GM21825 (cell line): Measurements from ENCODE around the gene KCNQ4.
A peak's percentile ranks its signal among the peaks of the same experiment; 100 is the strongest.

Experiments used
- ATAC-seq: cut with Tn5 transposase; IDR thresholded peaks from one replicate; pipeline ENCODE4 v1.9.1; 2021; ENCODE audit warnings: mild to moderate bottlenecking, moderate library complexity; ENCODE audit not compliant: unreplicated experiment

The KCNQ4 gene

DNA sequence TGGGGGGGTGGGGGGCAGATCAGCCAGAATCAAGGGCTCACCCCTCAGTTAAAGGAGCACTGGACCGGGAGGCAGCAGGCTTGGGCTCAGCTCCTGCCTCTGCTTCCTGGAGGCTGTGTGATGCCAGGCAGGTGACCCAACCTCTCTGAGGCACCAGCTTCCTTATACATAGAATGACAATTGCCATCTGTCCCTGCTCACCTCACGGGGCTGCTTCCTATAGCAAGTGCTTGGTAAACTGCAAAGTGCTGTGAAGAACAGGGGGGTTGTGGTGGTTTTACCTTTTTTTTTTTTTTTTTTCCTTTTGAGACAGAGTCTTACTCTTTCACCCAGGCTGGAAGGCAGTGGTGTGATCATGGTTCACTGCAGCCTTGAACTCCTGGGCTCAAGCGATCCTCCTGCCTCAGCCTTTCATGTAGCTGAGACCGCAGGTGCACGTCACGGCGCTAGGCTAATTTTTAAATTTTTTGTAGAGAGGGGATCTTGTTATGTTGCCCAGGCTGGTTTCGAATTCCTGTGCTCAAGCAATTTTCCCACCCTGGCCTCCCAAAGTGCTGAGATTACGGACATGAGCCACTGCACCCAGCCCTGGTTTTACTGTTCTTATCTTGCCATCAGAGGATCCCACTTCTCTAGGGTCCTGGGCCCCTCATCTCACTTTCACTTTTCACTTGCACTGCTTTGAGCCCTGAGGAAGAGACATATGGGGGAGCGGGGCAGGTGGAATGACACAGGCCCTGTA is 11.6 kb downstream of the KCNQ4 start:
- ATAC-seq = no peak

- ATAC-seq = no peak
Observed at GRCh38 chr1:40795811-40796586, 12.4 kb downstream of the KCNQ4 start.

DNA sequence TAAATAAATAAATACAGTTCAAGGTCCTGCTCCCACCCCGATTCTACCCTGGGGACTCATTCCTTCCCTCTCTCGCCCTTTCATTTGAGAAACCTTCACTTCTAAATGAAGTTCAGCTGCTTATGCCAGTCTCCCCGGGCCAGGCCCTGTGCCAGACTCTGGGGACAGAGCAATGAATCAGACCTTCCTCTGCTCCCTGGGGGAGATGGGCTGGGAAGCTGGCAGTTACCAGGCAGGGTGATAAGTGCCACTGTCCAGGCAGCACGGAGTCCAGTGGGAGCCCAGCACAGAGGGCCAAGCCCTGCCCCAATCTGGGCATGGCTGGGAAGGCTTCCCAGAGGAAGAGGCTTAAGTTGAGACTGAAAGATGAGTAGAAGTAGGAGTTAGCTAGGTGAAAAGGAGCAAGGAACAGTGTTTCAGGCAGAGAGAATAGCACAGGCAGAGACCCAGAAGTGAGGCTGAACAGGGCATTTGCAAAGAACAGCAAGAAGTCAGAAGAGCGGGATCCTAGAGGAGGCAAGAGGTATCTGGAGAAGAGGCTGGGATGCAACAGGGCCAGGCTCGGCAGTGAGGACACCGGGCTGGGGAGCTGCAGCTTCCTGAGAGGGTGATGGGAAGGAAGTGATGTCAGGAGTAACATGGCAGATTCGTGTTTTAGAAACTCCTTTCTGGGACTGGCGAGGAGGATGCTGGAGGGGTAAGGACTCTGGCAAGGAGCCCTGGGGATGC is 13.5 kb downstream of the KCNQ4 start:
- ATAC-seq = no peak

DNA sequence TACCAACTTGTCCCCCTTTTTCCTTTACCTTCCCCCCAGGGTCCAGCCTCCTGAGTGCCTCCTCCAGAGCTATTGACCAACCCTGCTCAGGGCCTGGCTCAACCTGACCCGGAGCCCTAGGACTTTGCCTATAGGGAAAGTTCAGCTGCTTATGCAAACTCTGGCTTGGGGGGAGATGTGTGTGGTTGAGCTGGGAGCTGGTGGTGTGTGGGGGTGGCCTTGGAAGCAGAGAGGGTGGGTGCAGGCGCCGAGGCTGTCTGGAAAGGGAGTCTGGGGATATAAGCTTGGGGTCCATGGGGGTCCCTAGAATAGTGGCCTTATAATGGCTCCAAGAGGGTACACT is 14.1 kb downstream of the KCNQ4 start:
- ATAC-seq = no peak

DNA sequence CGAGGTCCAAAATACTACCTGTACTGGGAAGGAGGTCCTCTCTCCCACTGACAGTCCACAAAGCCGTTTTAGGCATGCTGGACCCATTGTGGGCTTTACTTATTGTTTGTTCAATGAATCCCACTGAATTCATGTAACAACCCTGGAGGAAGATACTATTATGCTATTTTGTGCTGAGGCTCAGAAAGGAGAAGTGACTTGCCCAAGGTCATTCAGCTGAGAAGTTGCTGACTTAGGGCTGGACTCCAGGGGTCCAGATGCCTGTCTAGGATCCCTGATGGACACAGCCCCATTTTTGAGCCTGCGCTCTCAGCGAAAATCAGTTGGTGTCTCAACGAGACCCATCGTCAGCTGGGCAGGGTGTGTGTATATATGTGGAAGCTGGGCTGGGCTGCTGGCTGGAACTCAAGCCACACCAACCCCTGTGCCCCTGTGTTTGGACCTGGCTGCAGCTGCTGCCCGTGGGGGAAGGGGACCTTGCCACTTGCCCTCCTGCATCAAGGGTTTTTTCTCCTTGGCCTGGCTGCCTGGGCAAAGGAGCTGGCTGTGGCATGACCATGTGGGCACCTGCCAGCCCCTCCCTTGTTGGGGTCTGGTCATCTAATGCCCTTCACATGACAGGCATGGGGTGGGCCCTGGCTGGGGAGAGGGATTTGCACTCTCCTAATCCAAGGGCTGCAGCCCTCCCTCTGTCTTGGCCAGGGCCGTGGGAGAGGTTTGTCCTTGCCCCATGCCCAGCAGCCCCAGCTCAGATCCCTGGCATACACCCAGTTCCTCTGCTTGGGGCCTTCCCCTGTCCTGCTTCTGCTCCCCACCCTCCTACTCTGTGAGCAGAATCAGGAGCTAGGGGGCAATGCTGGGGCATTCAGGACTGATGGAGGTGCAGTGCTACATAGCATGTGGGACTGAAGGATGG is 15.0 kb downstream of the KCNQ4 start:
- ATAC-seq = no peak

- ATAC-seq = no peak
Observed at GRCh38 chr1:40799351-40799867, 15.8 kb downstream of the KCNQ4 start.

- no peak for ATAC-seq
Observed at GRCh38 chr1:40801742-40802077, 18.1 kb downstream of the KCNQ4 start.

DNA sequence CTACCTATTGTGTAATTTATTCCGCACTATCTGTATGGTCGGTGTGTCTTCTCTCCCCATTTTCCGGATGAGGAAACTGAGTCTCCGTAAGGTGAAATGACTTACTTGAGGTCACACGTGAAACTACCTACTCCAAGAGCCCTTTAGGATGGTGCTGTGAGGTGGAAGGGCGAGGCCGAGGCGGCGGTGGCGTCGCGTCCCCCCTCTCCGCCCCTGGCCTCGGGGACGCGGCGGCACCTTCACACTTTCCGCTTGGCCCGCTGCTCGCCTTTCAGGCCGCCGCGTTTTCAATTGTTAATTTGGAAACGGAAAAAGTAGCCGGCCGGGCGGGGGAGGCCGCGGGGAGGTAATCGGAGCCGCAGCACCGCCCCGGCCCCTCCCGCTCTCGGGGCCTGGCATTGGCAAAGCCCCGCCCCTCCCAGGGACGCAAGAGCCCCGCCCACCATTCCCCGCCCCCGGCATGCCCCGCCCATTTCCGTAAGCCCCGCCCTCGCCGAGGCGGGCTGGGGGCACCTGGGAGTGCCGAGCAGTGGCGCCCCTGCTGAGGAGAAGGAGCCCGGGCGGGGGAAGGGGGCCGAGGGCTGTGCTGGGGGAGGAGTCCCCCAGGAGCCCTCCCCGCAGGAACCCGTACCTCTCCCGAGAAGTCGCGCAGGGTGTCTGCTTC is 18.6 kb downstream of the KCNQ4 start:
- ATAC-seq = peak; percentile 68

GRCh38 chr1:40802742-40803113 is 19.1 kb downstream of the KCNQ4 start:
- ATAC-seq = no peak

GRCh38 chr1:40803447-40803846 is 19.9 kb downstream of the KCNQ4 start:
- no peak for ATAC-seq

DNA sequence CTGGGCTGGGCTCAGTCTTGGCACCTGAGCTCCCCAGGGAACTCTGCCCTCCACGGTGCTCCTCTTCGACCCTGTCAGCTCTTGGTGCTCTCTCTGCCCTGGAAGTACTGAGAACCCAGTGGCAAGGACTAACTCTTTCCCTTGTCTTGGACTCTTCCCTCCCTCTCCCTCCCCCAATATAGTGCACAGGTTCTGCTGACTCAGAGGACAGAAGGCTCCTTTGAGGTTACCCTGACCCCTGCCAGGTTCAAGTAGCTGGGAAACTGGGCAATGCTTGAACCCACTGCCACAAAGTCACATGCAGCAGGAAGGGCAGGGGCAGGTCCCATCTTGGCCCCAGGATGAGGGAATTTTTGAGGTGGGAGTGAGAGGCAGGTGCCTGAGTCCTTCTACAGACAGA is 20.3 kb downstream of the KCNQ4 start:
- no peak for ATAC-seq

GRCh38 chr1:40806240-40806639 is 22.7 kb downstream of the KCNQ4 start:
- ATAC-seq = no peak

DNA sequence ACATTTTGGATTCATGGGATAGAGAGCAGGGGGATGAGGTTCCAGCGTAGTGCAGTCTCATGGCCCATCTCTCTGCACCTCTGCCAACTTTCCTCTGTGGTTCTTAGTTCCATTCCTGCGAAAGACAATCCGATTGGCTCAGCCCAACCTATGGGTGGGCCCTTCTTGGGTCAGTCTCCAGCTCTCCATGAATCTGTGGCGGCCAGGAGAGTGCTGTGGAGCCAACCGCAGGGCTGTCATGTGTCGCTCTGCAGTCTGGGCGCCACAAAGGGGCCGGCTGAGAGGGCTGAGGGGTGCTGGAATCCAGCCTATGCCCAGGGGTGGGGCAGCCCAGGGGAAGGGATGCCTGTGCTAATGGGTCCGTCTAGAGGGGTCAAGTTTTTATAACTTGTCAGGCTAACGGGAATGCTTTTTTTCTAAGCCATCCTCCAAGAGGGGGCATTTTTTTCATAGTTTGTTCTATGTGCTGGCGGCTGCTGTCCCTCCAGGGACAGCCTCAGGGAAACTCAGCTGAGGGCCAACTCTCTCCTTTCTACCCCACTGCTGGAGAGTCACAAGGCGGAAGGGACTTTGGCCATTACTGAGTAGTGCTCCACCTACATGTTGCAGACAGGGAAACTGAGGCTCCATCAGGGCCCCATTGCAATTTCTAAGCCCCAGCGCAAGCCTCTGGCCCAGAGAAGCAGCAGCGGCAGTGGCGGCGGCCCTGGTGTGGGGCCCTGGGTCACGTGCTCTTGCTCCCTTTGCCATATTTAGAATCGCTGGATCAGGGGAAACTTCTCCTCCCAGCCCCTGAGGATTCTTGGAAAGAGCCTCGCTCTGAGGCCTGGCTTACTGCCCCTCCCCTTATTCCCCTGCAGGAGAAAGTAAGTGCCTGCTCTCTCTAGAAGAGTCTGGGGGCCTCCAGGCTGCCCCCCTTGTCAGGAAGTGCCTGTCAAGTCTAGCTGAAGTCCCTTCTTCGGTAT is 23.4 kb downstream of the KCNQ4 start:
- no peak for ATAC-seq

DNA sequence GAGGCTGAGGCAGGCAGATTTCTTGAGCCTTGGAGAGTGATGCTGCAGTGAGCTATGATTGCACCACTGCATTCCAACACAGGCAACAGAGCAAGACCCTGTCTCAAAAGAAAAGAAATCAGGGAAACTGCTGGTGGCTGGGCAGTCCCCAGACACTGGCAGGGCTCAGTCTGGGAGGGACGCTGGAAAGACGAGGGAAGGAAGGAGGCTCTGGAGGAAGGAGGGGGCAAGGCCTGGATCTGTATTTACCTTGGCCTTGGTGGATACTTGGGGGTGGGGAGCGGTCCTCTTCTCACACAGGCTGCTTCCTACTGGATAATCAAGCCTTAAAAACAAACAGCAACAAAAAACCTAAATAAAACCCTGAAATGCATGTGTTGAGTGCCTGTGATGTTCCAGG is 24.4 kb downstream of the KCNQ4 start:
- ATAC-seq = no peak

- no peak for ATAC-seq
Observed at GRCh38 chr1:40808444-40808843, 24.9 kb downstream of the KCNQ4 start.

DNA sequence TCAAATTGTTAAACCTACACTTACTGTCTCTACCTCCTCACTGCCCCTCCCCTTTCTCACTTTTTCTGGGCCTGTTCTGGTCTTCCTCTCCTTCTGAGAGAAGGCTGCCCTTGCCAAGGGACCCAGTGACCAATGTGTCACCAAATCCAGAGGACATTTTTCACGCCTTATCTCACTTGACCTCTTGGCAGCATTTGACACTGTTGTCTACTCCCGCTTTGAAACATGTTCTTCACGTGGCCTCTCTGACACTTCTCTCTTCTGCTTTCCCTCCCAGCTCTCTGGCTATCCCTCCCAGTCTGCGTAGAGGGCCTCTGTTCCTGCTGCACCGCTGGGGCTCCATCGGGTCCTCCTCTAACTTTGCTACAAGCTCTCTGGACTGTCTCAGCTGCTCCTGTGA is 25.3 kb downstream of the KCNQ4 start:
- ATAC-seq = no peak

DNA sequence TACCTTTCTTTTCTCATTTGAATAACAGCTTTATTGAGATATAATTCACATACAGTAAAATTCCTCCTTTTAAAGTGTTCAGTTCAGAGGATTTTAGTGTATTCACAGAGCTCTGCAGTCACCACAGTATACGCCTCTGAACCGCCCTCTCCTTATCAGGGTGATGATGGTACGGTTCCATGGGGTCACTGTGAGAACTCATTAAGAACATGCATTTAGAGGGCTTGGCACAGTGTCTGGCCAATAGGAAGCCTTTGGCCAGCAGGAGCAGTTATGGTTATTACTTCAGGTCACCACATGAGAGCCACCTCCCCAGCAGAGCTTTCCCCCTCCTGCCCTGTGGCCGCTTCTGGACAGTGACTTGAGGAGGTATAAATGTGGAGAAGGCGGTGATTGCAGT is 27.3 kb downstream of the KCNQ4 start:
- no peak for ATAC-seq

- no peak for ATAC-seq
Observed at GRCh38 chr1:40815420-40815819, 31.8 kb downstream of the KCNQ4 start.

DNA sequence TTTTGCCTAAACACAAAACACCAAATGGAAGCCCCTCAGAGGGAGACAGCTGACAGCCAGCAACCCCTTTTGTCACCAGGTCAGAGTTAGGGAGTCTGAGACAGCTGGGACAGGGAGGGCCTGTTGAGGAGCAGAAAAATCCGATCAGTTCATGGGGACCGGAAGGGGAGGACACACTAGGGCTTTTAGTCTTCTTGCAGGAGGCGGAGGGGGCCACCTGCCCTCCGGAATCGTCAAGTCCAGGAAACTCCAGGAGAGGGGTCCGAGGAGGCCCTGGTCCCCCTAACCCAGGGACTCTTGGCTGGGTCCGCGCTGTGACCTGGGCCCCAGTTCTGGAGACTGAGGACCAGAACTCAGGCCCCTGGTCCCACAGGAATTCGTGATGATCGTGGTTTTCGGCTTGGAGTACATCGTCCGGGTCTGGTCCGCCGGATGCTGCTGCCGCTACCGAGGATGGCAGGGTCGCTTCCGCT is 34.2 kb downstream of the KCNQ4 start:
- ATAC-seq = no peak
